Iris pigment epithelial cell (primary cell): ENCODE data around the gene CDH10.

Experiments
- DNase-seq: peaks from one replicate; pipeline ENCODE4 v3.0.0-alpha.2; 2011; ENCODE audit warnings: low read depth

The CDH10 gene

DNA sequence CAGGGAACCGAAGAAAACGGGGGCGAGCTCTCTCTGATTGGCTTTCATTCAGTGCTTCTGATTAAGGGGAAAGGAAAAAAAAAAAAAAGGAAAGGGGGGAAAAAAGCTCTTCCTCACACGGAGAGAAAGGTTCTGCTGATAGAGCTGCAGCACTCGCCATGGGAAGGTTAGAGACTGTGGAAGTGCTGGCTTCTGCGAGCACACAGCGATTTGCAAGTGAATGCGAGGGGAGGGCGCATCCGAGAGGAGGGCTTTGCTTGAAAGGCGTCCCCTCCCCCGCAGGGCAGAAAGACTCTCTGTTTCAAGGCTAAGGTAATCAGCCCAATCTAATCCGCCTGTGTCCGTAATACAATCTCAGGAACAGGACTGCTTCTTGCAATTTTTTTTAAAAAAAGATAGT lies at the start of gene CDH10:
Gene CDH10 (minus strand): TSS at position 218 of the 400 bp plus-strand sequence. CDS start 51,488 bp downstream, outside the sequence.
- DNase-seq: peak; percentile 31

- DNase-seq: no peak
These were observed 48.8 kb upstream of the CDH10 start for GRCh38 chr5:24693609-24694008.

DNA sequence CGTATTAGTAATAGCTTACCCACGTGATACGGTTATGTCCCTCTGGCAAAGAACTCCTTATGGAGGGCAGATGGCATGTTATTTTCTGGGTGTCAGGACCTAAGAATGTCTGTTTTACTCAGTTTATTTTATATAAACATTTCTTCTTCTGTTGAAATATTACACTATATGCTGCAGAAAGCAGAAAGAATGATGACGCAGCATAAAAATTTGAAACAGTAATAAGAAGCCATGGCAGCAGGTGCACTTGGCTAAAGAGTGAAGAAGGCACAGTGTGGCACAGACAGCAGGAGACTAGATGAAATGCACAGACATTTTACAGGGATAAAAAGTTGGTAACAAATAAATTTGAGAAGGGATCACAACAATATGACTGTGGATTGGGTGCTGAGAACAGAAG lies 46.3 kb upstream of the CDH10 start:
- DNase-seq: no peak

- no peak for DNase-seq
These were observed 36.3 kb upstream of the CDH10 start for GRCh38 chr5:24681106-24681505.

GRCh38 chr5:24668050-24668449 lies 23.3 kb upstream of the CDH10 start:
- DNase-seq: no peak

DNA sequence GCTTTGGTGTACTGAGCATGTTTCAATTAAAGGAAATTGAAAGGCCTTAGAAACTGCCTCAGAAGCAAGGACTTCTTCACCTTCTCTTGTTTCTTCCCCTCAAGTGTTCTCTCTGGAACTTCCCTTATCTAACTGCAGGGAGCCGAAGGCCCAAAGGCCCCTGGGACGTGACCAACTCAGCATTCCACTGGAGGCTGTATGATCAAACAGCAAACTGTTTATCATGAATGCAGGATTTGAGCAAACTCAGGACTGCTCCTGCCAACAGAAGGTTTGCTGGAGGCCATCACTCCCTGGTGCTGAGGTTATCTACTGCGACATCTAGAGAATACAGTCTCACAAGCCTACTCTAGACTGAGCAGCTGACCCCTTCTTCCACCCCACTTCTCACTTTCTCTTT lies 4.8 kb upstream of the CDH10 start:
- DNase-seq: no peak

DNA sequence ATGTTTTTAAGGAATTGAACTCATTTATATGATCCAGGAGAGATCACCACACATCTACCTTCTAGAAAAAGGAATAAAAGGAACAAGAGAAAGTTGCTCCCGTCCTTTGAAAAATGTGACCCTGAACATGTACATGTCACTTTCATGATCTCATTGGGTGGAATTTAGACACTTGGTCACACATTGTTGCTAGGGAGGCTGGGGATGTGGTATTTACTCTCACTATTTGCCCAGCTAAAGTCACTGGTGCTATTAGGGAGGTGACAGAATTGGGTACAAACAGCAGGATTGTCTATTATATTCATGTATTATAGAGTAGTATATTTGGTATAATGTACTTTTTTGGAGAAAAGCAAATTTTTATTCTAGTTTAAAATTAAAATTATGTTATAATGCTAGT lies 2.1 kb upstream of the CDH10 start:
- no peak for DNase-seq

DNA sequence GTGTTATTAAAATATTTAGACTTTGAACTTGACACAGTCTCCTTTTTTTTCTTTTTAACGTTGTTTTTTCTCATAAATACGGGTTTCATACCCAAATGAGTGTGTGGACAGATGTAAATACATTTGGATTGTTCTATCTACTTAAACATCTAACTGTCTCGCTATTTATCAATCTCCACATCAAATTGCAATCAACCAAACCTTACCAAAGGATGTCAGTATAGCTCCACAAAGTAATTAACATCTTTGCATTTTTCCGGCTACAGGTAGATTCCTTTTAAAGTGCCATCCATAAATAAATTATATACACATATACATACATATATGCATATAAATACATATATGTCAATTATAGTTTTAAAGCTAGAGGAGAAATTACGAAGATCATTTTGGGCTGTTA lies 705 bp upstream of the CDH10 start:
- no peak for DNase-seq

DNA sequence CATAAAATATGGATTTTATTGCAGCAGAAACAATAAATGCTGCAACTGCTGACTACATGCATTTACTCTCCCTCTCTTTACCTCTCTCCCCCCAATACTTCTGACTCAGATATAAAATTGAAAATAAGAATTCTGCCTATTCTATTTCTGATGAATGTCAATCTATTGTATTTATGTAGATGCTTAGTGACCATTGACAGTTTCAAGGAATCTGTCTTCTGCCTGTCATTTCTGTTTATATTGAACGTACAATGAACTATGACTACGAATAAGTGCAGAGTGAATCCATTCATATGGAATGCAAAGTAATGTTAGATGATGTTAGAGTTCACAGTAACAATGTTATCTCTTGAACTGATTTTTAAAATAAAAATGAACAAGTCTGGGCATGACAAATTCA lies 898 bp downstream of the CDH10 start:
- no peak for DNase-seq

DNA sequence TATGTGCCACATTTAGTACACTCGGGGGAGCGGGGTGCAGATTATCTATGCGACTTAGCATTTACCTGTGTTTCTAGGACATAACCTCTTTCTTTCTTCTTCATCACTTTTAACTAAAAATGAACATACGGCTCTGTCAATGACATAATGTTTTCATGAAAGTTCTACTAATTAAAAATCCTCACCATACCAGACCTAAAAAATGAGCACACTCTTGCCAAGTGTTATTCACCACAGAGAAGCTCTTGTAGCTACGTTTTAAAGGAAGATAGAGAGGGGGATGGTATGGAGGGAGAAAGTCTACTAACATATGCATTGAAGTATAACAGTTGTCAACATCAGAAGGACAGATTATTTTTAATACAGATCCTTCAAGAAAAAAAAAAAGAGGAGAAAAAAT lies 1.6 kb downstream of the CDH10 start:
- DNase-seq: no peak

DNA sequence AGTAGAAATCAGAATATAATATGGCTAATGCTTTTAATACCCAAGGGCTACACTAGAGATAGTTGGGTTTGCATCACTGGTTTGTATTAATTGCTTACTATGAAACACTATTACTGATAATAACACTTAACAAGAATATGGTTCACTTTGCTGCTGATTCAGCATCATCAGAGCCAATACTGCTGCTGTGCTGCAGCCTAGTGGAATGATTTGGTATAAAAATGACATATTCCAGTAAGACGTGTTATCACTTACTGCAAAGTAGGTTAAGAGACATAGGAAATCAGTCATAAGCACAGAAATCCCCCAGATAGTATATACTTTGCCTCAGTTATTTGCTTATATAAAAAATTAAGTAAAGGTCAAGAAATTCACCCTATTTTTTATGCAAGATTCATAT lies 2.8 kb downstream of the CDH10 start:
- DNase-seq: peak; percentile 46

- DNase-seq: no peak
These were observed 9.6 kb downstream of the CDH10 start for GRCh38 chr5:24635209-24635608.

DNA sequence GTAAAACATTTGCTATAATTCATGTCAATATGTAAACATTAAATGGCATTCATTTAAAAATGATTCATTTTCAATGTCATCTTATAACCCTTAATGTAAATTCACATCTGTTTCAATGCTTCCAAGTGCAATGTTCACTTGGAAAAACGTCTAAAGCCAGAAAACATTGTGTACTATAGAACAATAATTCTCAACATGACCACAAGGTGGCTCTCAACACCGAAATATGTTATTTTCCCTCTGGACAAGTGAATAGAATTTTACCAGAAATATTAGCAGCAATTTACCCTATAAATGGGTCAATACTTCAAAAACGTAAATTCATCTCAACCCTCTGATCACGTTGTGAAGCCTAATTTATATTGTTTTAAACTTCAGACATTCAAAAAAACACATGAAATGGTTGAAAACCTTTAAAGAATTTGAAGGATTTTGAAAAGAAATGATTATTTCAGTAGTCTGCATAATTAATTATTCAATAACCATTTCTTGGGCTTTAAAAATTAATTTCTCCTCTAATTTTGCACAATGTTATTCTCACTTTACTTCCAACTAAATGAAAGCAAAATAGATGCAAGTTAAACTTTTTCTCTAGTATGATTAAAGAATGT lies 11.0 kb downstream of the CDH10 start:
- DNase-seq: peak; percentile 27

GRCh38 chr5:24632353-24632752 lies 12.4 kb downstream of the CDH10 start:
- DNase-seq: no peak

DNA sequence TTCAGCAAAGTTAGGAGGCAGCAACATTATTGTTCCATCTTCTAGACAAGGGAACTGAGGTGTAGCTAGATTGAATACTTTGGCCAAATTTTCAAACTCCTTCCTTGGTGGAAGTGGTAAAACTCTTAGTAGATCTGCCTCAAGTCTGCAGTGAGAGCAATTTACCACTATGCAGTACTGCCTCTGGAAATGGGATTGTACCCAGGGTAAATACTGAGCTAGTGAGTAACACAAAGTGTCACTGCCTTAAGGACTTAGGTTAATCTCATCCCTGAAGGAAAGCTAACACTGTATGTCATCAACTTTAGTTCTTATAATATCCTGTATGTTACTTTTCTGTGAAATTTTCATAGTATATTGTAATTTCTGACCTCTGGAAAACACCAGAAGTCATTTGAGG lies 13.9 kb downstream of the CDH10 start:
- DNase-seq: no peak

DNA sequence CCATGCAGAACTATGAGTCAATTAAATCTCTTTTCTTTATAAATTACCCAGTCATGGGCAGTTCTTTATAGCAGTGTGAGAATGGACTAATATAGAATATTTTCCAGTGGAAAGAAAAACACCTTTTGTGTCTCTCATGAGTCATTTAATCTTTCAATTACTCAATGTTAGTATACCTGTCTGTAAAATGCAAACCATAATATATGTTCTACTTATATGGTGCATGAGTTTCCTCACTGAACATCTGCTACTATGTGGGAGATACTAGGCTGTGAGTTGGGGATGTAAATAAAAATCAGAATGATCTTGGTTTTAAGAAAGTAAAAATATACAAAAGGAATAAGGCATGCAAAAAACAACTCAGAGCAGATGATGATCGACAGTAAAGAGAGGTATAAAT lies 15.0 kb downstream of the CDH10 start:
- no peak for DNase-seq

GRCh38 chr5:24624872-24625271 lies 19.9 kb downstream of the CDH10 start:
- DNase-seq: no peak

DNA sequence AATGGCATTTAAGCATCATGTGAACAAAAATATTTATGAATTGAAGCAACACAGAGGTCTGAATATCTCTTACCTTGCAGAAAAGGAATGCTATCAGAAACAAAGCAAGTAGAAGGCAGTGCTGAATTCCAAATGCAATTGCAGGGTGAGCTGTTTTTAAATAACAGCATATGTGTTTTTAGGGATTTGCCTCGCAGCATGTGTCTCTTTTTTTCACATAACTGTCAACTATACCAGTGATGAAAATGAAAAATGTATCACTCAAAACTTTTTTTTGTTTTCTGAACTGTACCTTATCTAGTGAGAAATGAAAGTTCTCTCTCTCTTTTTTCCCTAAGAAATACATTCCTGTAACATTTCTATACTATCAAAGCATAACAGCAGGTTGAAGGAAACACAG lies 21.2 kb downstream of the CDH10 start:
- no peak for DNase-seq

GRCh38 chr5:24623031-24623430 lies 21.7 kb downstream of the CDH10 start:
- DNase-seq: no peak

DNA sequence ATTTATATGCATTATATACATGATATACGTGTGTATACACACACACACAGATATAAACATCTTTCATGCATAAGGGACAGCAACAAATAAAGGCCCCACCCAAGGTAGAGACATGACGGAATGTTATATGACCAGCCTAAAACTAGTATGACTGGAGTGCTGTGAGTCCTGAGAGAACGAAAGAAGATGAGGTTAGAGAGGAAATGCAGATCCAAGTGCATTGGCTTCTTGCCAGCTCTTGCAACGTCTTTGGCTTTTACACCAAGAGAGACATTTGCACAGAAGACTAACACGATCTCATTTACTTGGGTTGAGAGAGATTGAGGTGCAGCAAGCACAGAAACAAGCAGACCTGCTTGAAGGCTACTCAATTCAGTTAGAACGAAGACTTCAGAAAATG lies 23.0 kb downstream of the CDH10 start:
- peak; percentile 44 for DNase-seq

GRCh38 chr5:24616566-24616965 lies 28.2 kb downstream of the CDH10 start:
- DNase-seq: no peak

- no peak for DNase-seq
These were observed 29.6 kb downstream of the CDH10 start for GRCh38 chr5:24615159-24615558.

DNA sequence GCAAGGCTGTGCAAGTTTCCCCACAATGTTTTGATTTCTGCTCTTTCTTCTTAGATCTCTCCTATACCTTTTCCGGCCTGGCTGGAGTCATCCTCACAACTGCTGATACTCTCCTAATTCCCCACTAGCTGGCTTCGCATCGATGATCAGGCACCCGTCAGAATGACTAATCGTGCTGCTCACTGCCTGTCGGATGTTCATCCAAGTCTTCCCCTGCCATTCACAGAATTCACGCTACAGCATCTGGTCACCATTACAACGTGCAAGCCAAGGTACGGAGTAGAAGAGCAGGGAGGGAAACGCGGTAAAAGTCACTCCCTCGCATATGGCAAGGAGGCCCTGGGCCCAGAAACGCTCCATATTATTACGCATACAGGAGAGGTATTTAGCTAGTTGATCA lies 35.1 kb downstream of the CDH10 start:
- no peak for DNase-seq

DNA sequence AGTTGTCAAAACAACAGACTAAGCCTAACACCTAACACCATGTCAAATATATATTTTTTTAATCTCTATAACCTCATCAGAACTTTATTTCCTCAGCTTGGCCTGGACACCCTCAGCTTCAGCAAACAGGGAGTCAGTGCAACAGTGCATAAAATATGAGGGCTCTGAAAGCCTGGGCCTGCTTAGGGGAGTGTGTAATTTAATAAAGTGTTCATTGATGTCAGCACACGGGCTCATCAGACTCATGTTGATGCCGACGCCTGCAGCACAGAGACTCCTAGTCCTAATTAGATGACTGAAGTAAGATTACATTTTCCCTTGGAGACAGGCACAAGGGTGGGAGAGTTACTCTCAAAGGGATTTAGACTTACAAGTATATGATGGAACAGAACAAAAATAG lies 37.8 kb downstream of the CDH10 start:
- no peak for DNase-seq

- DNase-seq: no peak
These were observed 42.6 kb downstream of the CDH10 start for GRCh38 chr5:24602188-24602587.
